OCI-LY7 (cell line): ENCODE data around the gene NRP1. TPM values are rescaled to one million over a fixed set of nuclear protein-coding genes. Genes with fewer than 3 reads are reported as not detected.

Experiments
- BruUV-seq: library from RNA; stranded (reverse); fragments of 400-500 nt; replicated peaks from 2 replicates; lab custom pipeline; 2021; lab: Mats Ljungman, UMichigan
- CTCF ChIA-PET: fragments of 300-600 bp; sonication (Branson Sonifier 250); formaldehyde crosslinking; loops from one replicate; lab custom pipeline; 2022; ENCODE audit warnings: antibody characterized with exemption; ENCODE audit not compliant: unreplicated experiment; lab: Charles Lee
- POLR2A ChIA-PET: fragments of 300-600 bp; sonication (Branson Sonifier 250); formaldehyde crosslinking; loops from one replicate; lab custom pipeline; 2022; ENCODE audit warnings: antibody characterized with exemption; lab: Charles Lee
- DNase-seq: peaks from one replicate; pipeline ENCODE4 v3.0.0-alpha.2; 2015; ENCODE audit warnings: low spot score
- H2AFZ ChIP-seq: fragments of 200-600 bp; sonication (generic), shearing (Covaris generic); 2 replicates; pipeline ENCODE4 v1.6.1; 2014; ENCODE audit warnings: mild to moderate bottlenecking, antibody characterized with exemption, low read length, moderate library complexity
- H3K27ac ChIP-seq: fragments of 200-600 bp; sonication (generic); 2 replicates; pipeline ENCODE4 v1.5.1; 2014; ENCODE audit warnings: mixed run types, low read depth, mild to moderate bottlenecking, moderate library complexity, low read length, inconsistent platforms; ENCODE audit not compliant: poor library complexity, severe bottlenecking
- H3K36me3 ChIP-seq: fragments of 200-600 bp; sonication (generic); 2 replicates; pipeline ENCODE4 v1.6.1; 2014; ENCODE audit warnings: mild to moderate bottlenecking, antibody characterized with exemption, low read length, moderate library complexity, mixed read lengths; ENCODE audit not compliant: insufficient read depth
- H3K4me1 ChIP-seq: fragments of 200-600 bp; sonication (generic); 2 replicates; pipeline ENCODE4 v1.5.1; 2014; ENCODE audit warnings: mild to moderate bottlenecking, low read length; ENCODE audit not compliant: insufficient read depth, poor library complexity, severe bottlenecking
- H3K4me2 ChIP-seq: fragments of 200-600 bp; sonication (generic); 2 replicates; pipeline ENCODE4 v1.6.1; 2014; ENCODE audit warnings: mild to moderate bottlenecking, low read length
- H3K4me3 ChIP-seq: fragments of 200-600 bp; sonication (generic); 2 replicates; pipeline ENCODE4 v1.5.1; 2014; ENCODE audit warnings: mild to moderate bottlenecking, low read depth, low read length; ENCODE audit not compliant: poor library complexity, severe bottlenecking
- H3K79me2 ChIP-seq: fragments of 200-600 bp; sonication (generic); 2 replicates; pipeline ENCODE4 v1.6.1; 2016; ENCODE audit warnings: low read depth, mild to moderate bottlenecking, low read length, moderate library complexity, mixed read lengths; ENCODE audit not compliant: insufficient read depth
- H3K9me2 ChIP-seq: fragments of 200-600 bp; sonication (generic); 2 replicates; pipeline ENCODE4 v1.6.1; 2016; ENCODE audit warnings: mild to moderate bottlenecking, low read length, mixed read lengths; ENCODE audit not compliant: insufficient read depth
- H3K9me3 ChIP-seq: fragments of 200-600 bp; sonication (generic); 2 replicates; pipeline ENCODE4 v1.6.1; 2014; ENCODE audit warnings: mild to moderate bottlenecking, mixed run types, low read length, mixed read lengths
- H4K20me1 ChIP-seq: fragments of 200-600 bp; sonication (generic); 2 replicates; pipeline ENCODE4 v1.6.1; 2014; ENCODE audit warnings: mild to moderate bottlenecking, antibody characterized with exemption, low read length, moderate library complexity, mixed read lengths; ENCODE audit not compliant: insufficient read depth
- CTCF ChIP-seq: fragments of 200-600 bp; sonication (generic); conservative IDR thresholded peaks from 2 replicates; pipeline ENCODE4 v1.5.1; 2014; ENCODE audit warnings: mild to moderate bottlenecking, antibody characterized with exemption, low read length, moderate library complexity, mixed read lengths
- EZH2phosphoT487 ChIP-seq: fragments of 200-600 bp; sonication (generic); IDR thresholded peaks from 2 replicates; pipeline ENCODE4 v1.6.1; 2018; ENCODE audit warnings: low read depth, borderline replicate concordance, mild to moderate bottlenecking, mixed run types, antibody characterized with exemption, low read length, moderate library complexity, mixed read lengths
- intact Hi-C: fragments of 100-400 bp; cut with micrococcal nuclease; formaldehyde crosslinking; loops from one replicate; pipeline ENCODE4 v1.10.0; 2022; ENCODE audit not compliant: unreplicated experiment
- total RNA-seq, 2 experiments: library from RNA; depleted of rRNA in 1 of 2; stranded (reverse); fragments of >200 nt in 1 of 2; shearing (Covaris generic) in 1 of 2; gene quantifications; 2 replicates each; pipeline ENCODE4 v1.2.3, GENCODE V29; 2014 to 2022

Gene NRP1
- total RNA-seq, 2 experiments from 2014 or later: not detected

- POLR2A ChIA-PET: interaction anchor here (0.7 kb wide), 1 partner anchor 38 kb away, joined by 3 read pairs; no protein-coding TSS in a partner anchor
Observed at GRCh38 chr10:33245343-33245742, 89.1 kb downstream of the NRP1 start.

GRCh38 chr10:33244354-33244967, 90.0 kb downstream of the NRP1 start:
- H3K79me2 ChIP-seq: no peaks in the 10 kb centered on the region
- no peak overlapping the region for H3K4me3 ChIP-seq
- intact Hi-C loops: no loop called here
- H3K36me3 ChIP-seq: no peaks in the 10 kb centered on the region
- H3K27ac ChIP-seq: no peak overlapping the region
- H2AFZ ChIP-seq: no peak overlapping the region
- no peaks in the 10 kb centered on the region for H3K9me3 ChIP-seq
- no peak for TF ChIP-seq CTCF
- ChIA-PET POLR2A (interaction anchor here (0.7 kb wide), 1 partner anchor 57 kb away, joined by 3 read pairs; no protein-coding TSS in a partner anchor), CTCF (no interaction called here)
- BruUV-seq: no TSS peak
- H3K4me1 ChIP-seq: no peaks in the 10 kb centered on the region
- no peak overlapping the region for H3K4me2 ChIP-seq
- H3K9me2 ChIP-seq: no peaks in the 10 kb centered on the region
- no peak for DNase-seq
- no peaks in the 10 kb centered on the region for H4K20me1 ChIP-seq

More at GRCh38 chr10:33245343-33245742, 89.1 kb downstream of the NRP1 start:
- no peaks in the 10 kb centered on the region for H3K9me2 ChIP-seq
- H3K9me3 ChIP-seq: no peaks in the 10 kb centered on the region
- H3K79me2 ChIP-seq: no peaks in the 10 kb centered on the region
- CTCF ChIA-PET: no interaction called here
- no peak overlapping the region for H3K27ac ChIP-seq
- H3K4me2 ChIP-seq: no peak overlapping the region
- no peak overlapping the region for H2AFZ ChIP-seq
- H3K4me3 ChIP-seq: no peak overlapping the region
- H3K4me1 ChIP-seq: no peaks in the 10 kb centered on the region
- no peak for DNase-seq
- no TSS peak for BruUV-seq
- H4K20me1 ChIP-seq: no peaks in the 10 kb centered on the region
- intact Hi-C loops: no loop called here
- no peaks in the 10 kb centered on the region for H3K36me3 ChIP-seq
- TF ChIP-seq EZH2phosphoT487: no peak
- TF ChIP-seq CTCF: no peak

- Histone ChIP-seq H2AFZ (no peak overlapping the region), H3K4me2 (no peak overlapping the region)
- POLR2A ChIA-PET: interaction anchor here (0.6 to 1.1 kb wide), 2 partner anchors 44 to 47 kb away, joined by 3 read pairs; no protein-coding TSS in a partner anchor
Observed at GRCh38 chr10:33243703-33244102, 90.8 kb downstream of the NRP1 start.

More at GRCh38 chr10:33243703-33244102, 90.8 kb downstream of the NRP1 start:
- TF ChIP-seq EZH2phosphoT487: no peak
- TF ChIP-seq CTCF: no peak
- CTCF ChIA-PET: no interaction called here
- Histone ChIP-seq H3K4me3 (no peak overlapping the region), H3K9me2 (no peaks in the 10 kb centered on the region), H3K9me3 (no peaks in the 10 kb centered on the region), H3K79me2 (no peaks in the 10 kb centered on the region), H4K20me1 (no peaks in the 10 kb centered on the region), H3K36me3 (no peaks in the 10 kb centered on the region), H3K4me1 (no peaks in the 10 kb centered on the region), H3K27ac (no peak overlapping the region)
- no TSS peak for BruUV-seq
- no peak for DNase-seq
- intact Hi-C loops: no loop called here
